Activated naive CD8-positive, alpha-beta T cell treated with anti-CD3 and anti-CD28 coated beads, Interleukin-2, amount 10 ng/mL, durations not matched to agents 7 days and 5 days (primary cell): Measurements from ENCODE around the gene GINS3. TPM values are rescaled to one million over a fixed set of nuclear protein-coding genes. Genes with fewer than 3 reads are reported as not detected.
A peak's percentile ranks its signal among the peaks of the same experiment; 100 is the strongest.
"Not testable (repeated sequence)": the region's sequence is repeated elsewhere in the genome, so short reads cannot be mapped to it uniquely, and the experiment has no call there.

ENCODE experiments used
- ATAC-seq: fragments of 150-1000 bp; cut with Tn5 transposase; one replicate; pipeline ENCODE4 v1.10.0; 2021; ENCODE audit warnings: low read depth, moderate library complexity
- POLR2A ChIA-PET: fragments of 350-600 bp; sonication (Branson Sonifier 250); formaldehyde crosslinking; loops from one replicate; lab custom pipeline; 2021; ENCODE audit warnings: antibody characterized with exemption; lab: Charles Lee
- DNase-seq: peaks from one replicate; pipeline ENCODE4 v3.0.0; 2021
- H3K27ac Mint-ChIP-seq: one replicate; pipeline ENCODE4 v1.8.0; 2022; ENCODE audit warnings: mild to moderate bottlenecking, mixed read lengths
- H3K27me3 Mint-ChIP-seq: one replicate; pipeline ENCODE4 v1.8.0; 2022; ENCODE audit warnings: mild to moderate bottlenecking, moderate library complexity, mixed read lengths
- H3K36me3 Mint-ChIP-seq: one replicate; pipeline ENCODE4 v1.8.0; 2021; ENCODE audit warnings: mild to moderate bottlenecking, mixed read lengths
- H3K4me1 Mint-ChIP-seq: one replicate; pipeline ENCODE4 v1.8.0; 2021; ENCODE audit warnings: mixed read lengths
- H3K4me3 Mint-ChIP-seq: one replicate; pipeline ENCODE4 v1.8.0; 2022; ENCODE audit warnings: mild to moderate bottlenecking, moderate library complexity, mixed read lengths
- H3K9me3 Mint-ChIP-seq: one replicate; pipeline ENCODE4 v1.8.0; 2021; ENCODE audit warnings: mixed read lengths
- total RNA-seq, 2 experiments: library from RNA; stranded (reverse); gene quantifications; one replicate each; pipeline ENCODE4 v1.2.3, GENCODE V29; 2021

The GINS3 gene
- total RNA-seq, 2 experiments from 2014 or later = 10.2 to 11.1 TPM

GRCh38 chr16:58371841-58372240, 20.4 kb upstream of the GINS3 start:
- H3K27ac Mint-ChIP-seq = no peak overlapping the region
- DNase-seq (no peak), ATAC-seq (no peak)
- H3K4me1 Mint-ChIP-seq = no peaks in the 10 kb centered on the region
- no peak overlapping the region for H3K4me3 Mint-ChIP-seq
- POLR2A ChIA-PET = no interaction called here
- H3K36me3 Mint-ChIP-seq = no peaks in the 10 kb centered on the region
- no peaks in the 10 kb centered on the region for H3K9me3 Mint-ChIP-seq
- H3K27me3 Mint-ChIP-seq = peaks cover 49% of the 10 kb centered on the region

- Mint-ChIP-seq H3K4me3 (no peak overlapping the region), H3K36me3 (no peaks in the 10 kb centered on the region), H3K27ac (no peak overlapping the region), H3K27me3 (peaks cover 32% of the 10 kb centered on the region), H3K4me1 (peaks cover 2% of the 10 kb centered on the region), H3K9me3 (no peaks in the 10 kb centered on the region)
- DNase-seq (no peak), ATAC-seq (no peak)
- POLR2A ChIA-PET = no interaction called here
These were observed 16.9 kb upstream of the GINS3 start for GRCh38 chr16:58375386-58375785.

- H3K4me1 Mint-ChIP-seq = peaks cover 2% of the 10 kb centered on the region
- H3K36me3 Mint-ChIP-seq = no peaks in the 10 kb centered on the region
- H3K9me3 Mint-ChIP-seq = no peaks in the 10 kb centered on the region
- POLR2A ChIA-PET = no interaction called here
- DNase-seq (no peak), ATAC-seq (no peak)
- no peak overlapping the region for H3K27ac Mint-ChIP-seq
- H3K4me3 Mint-ChIP-seq = no peak overlapping the region
- H3K27me3 Mint-ChIP-seq = peaks cover 29% of the 10 kb centered on the region
These were observed 14.3 kb upstream of the GINS3 start for GRCh38 chr16:58377932-58378331.

GRCh38 chr16:58378401-58378800, 13.9 kb upstream of the GINS3 start:
- no peak for ATAC-seq
- POLR2A ChIA-PET = no interaction called here
- DNase-seq = no peak
- H3K27me3 Mint-ChIP-seq = peaks cover 27% of the 10 kb centered on the region
- no peak overlapping the region for H3K4me3 Mint-ChIP-seq
- no peaks in the 10 kb centered on the region for H3K36me3 Mint-ChIP-seq
- H3K9me3 Mint-ChIP-seq = no peaks in the 10 kb centered on the region
- no peak overlapping the region for H3K27ac Mint-ChIP-seq
- H3K4me1 Mint-ChIP-seq = peaks cover 2% of the 10 kb centered on the region

- Mint-ChIP-seq H3K27me3 (peaks cover 21% of the 10 kb centered on the region), H3K4me1 (peaks cover 4% of the 10 kb centered on the region), H3K27ac (no peak overlapping the region), H3K9me3 (no peaks in the 10 kb centered on the region), H3K36me3 (no peaks in the 10 kb centered on the region), H3K4me3 (no peak overlapping the region)
- ATAC-seq = no peak
- no peak for DNase-seq
- POLR2A ChIA-PET = no interaction called here
These were observed 12.5 kb upstream of the GINS3 start for GRCh38 chr16:58379736-58380135.

GRCh38 chr16:58381661-58382060, 10.6 kb upstream of the GINS3 start:
- H3K27ac Mint-ChIP-seq = no peak overlapping the region
- no peaks in the 10 kb centered on the region for H3K9me3 Mint-ChIP-seq
- peaks cover 4% of the 10 kb centered on the region for H3K4me1 Mint-ChIP-seq
- DNase-seq (no peak), ATAC-seq (no peak)
- H3K4me3 Mint-ChIP-seq = no peak overlapping the region
- POLR2A ChIA-PET = no interaction called here
- no peaks in the 10 kb centered on the region for H3K36me3 Mint-ChIP-seq
- H3K27me3 Mint-ChIP-seq = peaks cover 17% of the 10 kb centered on the region

GRCh38 chr16:58384437-58385055, 7.7 kb upstream of the GINS3 start:
- DNase-seq (no peak), ATAC-seq (no peak)
- Mint-ChIP-seq H3K9me3 (no peaks in the 10 kb centered on the region), H3K4me1 (peaks cover 2% of the 10 kb centered on the region), H3K27me3 (peaks cover 15% of the 10 kb centered on the region), H3K27ac (no peak overlapping the region), H3K4me3 (no peak overlapping the region), H3K36me3 (no peaks in the 10 kb centered on the region)
- POLR2A ChIA-PET = no interaction called here

GRCh38 chr16:58385218-58385773, 7.0 kb upstream of the GINS3 start:
- peaks cover 15% of the 10 kb centered on the region for H3K27me3 Mint-ChIP-seq
- H3K9me3 Mint-ChIP-seq = no peaks in the 10 kb centered on the region
- POLR2A ChIA-PET = no interaction called here
- H3K4me1 Mint-ChIP-seq = peaks cover 2% of the 10 kb centered on the region
- H3K4me3 Mint-ChIP-seq = no peak overlapping the region
- no peak for DNase-seq
- H3K27ac Mint-ChIP-seq = no peak overlapping the region
- ATAC-seq = no peak
- no peaks in the 10 kb centered on the region for H3K36me3 Mint-ChIP-seq

- peaks cover 11% of the 10 kb centered on the region for H3K4me1 Mint-ChIP-seq
- no peak for ATAC-seq
- POLR2A ChIA-PET = no interaction called here
- peaks cover 10% of the 10 kb centered on the region for H3K27me3 Mint-ChIP-seq
- peaks cover 5% of the 10 kb centered on the region for H3K36me3 Mint-ChIP-seq
- H3K4me3 Mint-ChIP-seq = no peak overlapping the region
- no peak for DNase-seq
- H3K9me3 Mint-ChIP-seq = peaks cover 2% of the 10 kb centered on the region
- H3K27ac Mint-ChIP-seq = no peak overlapping the region
These were observed 2.5 kb upstream of the GINS3 start for GRCh38 chr16:58389724-58390123.

- Mint-ChIP-seq H3K36me3 (peaks cover 11% of the 10 kb centered on the region), H3K9me3 (peaks cover 2% of the 10 kb centered on the region), H3K4me3 (peak overlapping the region; percentile 95), H3K27ac (peak overlapping the region; percentile 97), H3K27me3 (peaks cover 10% of the 10 kb centered on the region), H3K4me1 (peaks cover 12% of the 10 kb centered on the region)
- POLR2A ChIA-PET = interaction anchor here (1.4 to 1.8 kb wide), 2 partner anchors 33 to 236 kb away, joined by 4 to 8 read pairs; partner anchors contain the start of gene CNOT1
- peak; percentile 5 for ATAC-seq
- no peak for DNase-seq
These were observed 850 bp downstream of the GINS3 start for GRCh38 chr16:58393138-58393504.

GRCh38 chr16:58396897-58397296, 4.6 kb downstream of the GINS3 start:
- H3K27me3 Mint-ChIP-seq, H3K9me3 Mint-ChIP-seq, POLR2A ChIA-PET, DNase-seq, H3K27ac Mint-ChIP-seq, ATAC-seq, H3K4me1 Mint-ChIP-seq, H3K4me3 Mint-ChIP-seq: not testable (repeated sequence)
- H3K36me3 Mint-ChIP-seq = peaks cover 19% of the 10 kb centered on the region

GRCh38 chr16:58399718-58400633, 7.7 kb downstream of the GINS3 start:
- ATAC-seq (no peak), DNase-seq (no peak)
- H3K4me1 Mint-ChIP-seq = no peaks in the 10 kb centered on the region
- no peak overlapping the region for H3K4me3 Mint-ChIP-seq
- no peaks in the 10 kb centered on the region for H3K27me3 Mint-ChIP-seq
- POLR2A ChIA-PET = no interaction called here
- H3K36me3 Mint-ChIP-seq = peaks cover 29% of the 10 kb centered on the region
- no peaks in the 10 kb centered on the region for H3K9me3 Mint-ChIP-seq
- no peak overlapping the region for H3K27ac Mint-ChIP-seq

- H3K4me1 Mint-ChIP-seq, POLR2A ChIA-PET, H3K27ac Mint-ChIP-seq, H3K9me3 Mint-ChIP-seq, H3K27me3 Mint-ChIP-seq, ATAC-seq, DNase-seq, H3K4me3 Mint-ChIP-seq: not testable (repeated sequence)
- H3K36me3 Mint-ChIP-seq = peaks cover 26% of the 10 kb centered on the region
These were observed 9.0 kb downstream of the GINS3 start for GRCh38 chr16:58401305-58401704.

GRCh38 chr16:58402796-58403195, 10.5 kb downstream of the GINS3 start:
- POLR2A ChIA-PET = no interaction called here
- Mint-ChIP-seq H3K9me3 (no peaks in the 10 kb centered on the region), H3K4me1 (no peaks in the 10 kb centered on the region), H3K36me3 (peaks cover 27% of the 10 kb centered on the region), H3K27me3 (no peaks in the 10 kb centered on the region), H3K4me3 (no peak overlapping the region), H3K27ac (no peak overlapping the region)
- DNase-seq (no peak), ATAC-seq (no peak)
